ENCODE results near the gene POLR1D. TPM values are rescaled to one million over a fixed set of nuclear protein-coding genes. Genes with fewer than 3 reads are reported as not detected.

The POLR1D gene
- total and polyA plus RNA-seq, 7 experiments from 2014 or later, result 111 to 176 (median 136) TPM

GRCh38 chr13:27599096-27599495 lies 22.6 kb upstream of the POLR1D start:
- ATAC-seq, result no peak
- intact Hi-C loops (cut with micrococcal nuclease), result no loop called here
- H3K9me3 ChIP-seq (ENCODE audit: control insufficient read depth in 2 of 3, low read length in 3 of 3), result no peaks in the 10 kb centered on the region
- no peaks in the 10 kb centered on the region for H3K4me1 ChIP-seq (ENCODE audit: control insufficient read depth in 2 of 2, insufficient read depth in 2 of 2, low read length in 2 of 2)
- no peaks in the 10 kb centered on the region for H3K36me3 ChIP-seq (ENCODE audit: control insufficient read depth in 2 of 3, insufficient read depth in 3 of 3, low read length in 3 of 3)
- H3K27me3 ChIP-seq (ENCODE audit: control insufficient read depth in 2 of 2, insufficient read depth in 2 of 2, low read length in 2 of 2), result no peaks in the 10 kb centered on the region
- DNase-seq, result no peak
- Mint-ChIP-seq H3K36me3 (peaks cover 0 to 6% (median under 1%) of the 10 kb centered on the region in 5 donors), H3K9me3 (peaks cover 0 to under 1% (median 0%) of the 10 kb centered on the region in 11 donors), H3K27ac (no peak overlapping the region), H3K4me3 (no peak overlapping the region), H3K27me3 (no peaks in the 10 kb centered on the region), H3K4me1 (peaks cover 0 to 28% (median 20%) of the 10 kb centered on the region in 7 donors)
- CTCF ChIA-PET, result no interaction called here
- no peak overlapping the region for H3K4me3 ChIP-seq (ENCODE audit: low read length)
- H3K27ac ChIP-seq (ENCODE audit: low read depth, low read length), result no peak overlapping the region
- POLR2A ChIA-PET, result no interaction called here

GRCh38 chr13:27599845-27600553 lies 21.7 kb upstream of the POLR1D start:
- Histone ChIP-seq H3K9me3 (ENCODE audit: control insufficient read depth in 2 of 3, low read length in 3 of 3) (no peaks in the 10 kb centered on the region), H3K4me3 (ENCODE audit: low read length) (no peak overlapping the region), H3K27me3 (ENCODE audit: control insufficient read depth in 2 of 2, insufficient read depth in 2 of 2, low read length in 2 of 2) (no peaks in the 10 kb centered on the region), H3K36me3 (ENCODE audit: control insufficient read depth in 2 of 3, insufficient read depth in 3 of 3, low read length in 3 of 3) (no peaks in the 10 kb centered on the region), H3K4me1 (ENCODE audit: control insufficient read depth in 2 of 2, insufficient read depth in 2 of 2, low read length in 2 of 2) (no peaks in the 10 kb centered on the region), H3K27ac (ENCODE audit: low read depth, low read length) (no peak overlapping the region)
- Mint-ChIP-seq H3K27ac (no peak overlapping the region), H3K36me3 (peaks cover 0 to 10% (median 4%) of the 10 kb centered on the region in 5 donors), H3K4me3 (no peak overlapping the region), H3K27me3 (no peaks in the 10 kb centered on the region), H3K4me1 (peaks cover 0 to 33% (median 21%) of the 10 kb centered on the region in 7 donors), H3K9me3 (peaks cover 0 to 2% (median 0%) of the 10 kb centered on the region in 11 donors)
- CTCF ChIA-PET, result no interaction called here
- intact Hi-C loops (cut with micrococcal nuclease), result no loop called here
- POLR2A ChIA-PET, result no interaction called here
- ATAC-seq, result no peak
- DNase-seq, result no peak

DNA sequence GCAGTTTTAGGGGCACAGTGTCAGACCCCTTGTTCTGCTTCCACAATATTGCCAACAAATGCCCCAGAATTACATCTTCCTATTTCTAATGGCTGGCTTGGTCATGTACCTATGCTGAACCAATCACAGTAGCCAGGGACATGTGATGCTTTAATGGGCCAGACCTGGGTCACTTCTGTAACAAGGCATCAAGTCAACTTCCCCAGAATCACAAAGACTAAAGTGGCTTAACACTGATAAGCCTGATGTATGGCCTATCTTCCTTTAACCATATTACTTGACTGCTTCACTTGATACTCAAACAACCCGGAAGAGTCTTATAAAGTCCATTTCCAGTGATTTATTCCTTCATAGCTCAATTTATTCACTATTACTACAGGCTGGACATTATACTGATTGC lies 21.0 kb upstream of the POLR1D start:
- no peaks in the 10 kb centered on the region for H3K27me3 ChIP-seq (ENCODE audit: control insufficient read depth in 2 of 2, insufficient read depth in 2 of 2, low read length in 2 of 2)
- no peaks in the 10 kb centered on the region for H3K9me3 ChIP-seq (ENCODE audit: control insufficient read depth in 2 of 3, low read length in 3 of 3)
- H3K27ac Mint-ChIP-seq, result no peak overlapping the region
- intact Hi-C loops (cut with micrococcal nuclease), result no loop called here
- H3K27me3 Mint-ChIP-seq, result no peaks in the 10 kb centered on the region
- no peaks in the 10 kb centered on the region for H3K36me3 ChIP-seq (ENCODE audit: control insufficient read depth in 2 of 3, insufficient read depth in 3 of 3, low read length in 3 of 3)
- ChIA-PET CTCF (no interaction called here), POLR2A (no interaction called here)
- no peaks in the 10 kb centered on the region for H3K4me1 ChIP-seq (ENCODE audit: control insufficient read depth in 2 of 2, insufficient read depth in 2 of 2, low read length in 2 of 2)
- H3K36me3 Mint-ChIP-seq, result peaks cover 0 to 10% (median 4%) of the 10 kb centered on the region in 5 donors
- H3K4me1 Mint-ChIP-seq, result peaks cover 0 to 40% (median 24%) of the 10 kb centered on the region in 7 donors
- ATAC-seq, result no peak
- H3K9me3 Mint-ChIP-seq, result peaks cover 0 to 2% (median 0%) of the 10 kb centered on the region in 11 donors
- no peak overlapping the region for H3K27ac ChIP-seq (ENCODE audit: low read depth, low read length)
- no peak for DNase-seq
- no peak overlapping the region for H3K4me3 ChIP-seq (ENCODE audit: low read length)
- no peak overlapping the region for H3K4me3 Mint-ChIP-seq

DNA sequence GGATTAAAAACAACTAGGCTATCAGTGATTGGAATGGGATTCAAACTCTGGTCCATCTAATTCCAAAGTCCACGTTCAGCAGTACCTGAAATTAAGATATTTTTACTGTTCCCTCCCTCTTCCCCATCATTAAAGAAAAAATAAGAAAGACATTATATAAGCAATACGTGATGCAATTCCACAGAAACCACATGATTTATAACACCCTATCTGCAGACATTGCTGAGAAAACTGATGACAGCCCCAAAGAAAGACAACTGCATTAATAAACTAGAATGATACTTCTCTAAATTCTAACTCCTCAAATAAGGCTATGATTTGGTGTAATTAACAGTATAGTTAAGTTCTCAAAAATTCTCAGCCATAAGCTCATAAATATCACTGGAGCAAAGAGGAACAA lies 20.5 kb upstream of the POLR1D start:
- H3K27ac Mint-ChIP-seq, result no peak overlapping the region
- no peak overlapping the region for H3K4me3 ChIP-seq (ENCODE audit: low read length)
- H3K27ac ChIP-seq (ENCODE audit: low read depth, low read length), result no peak overlapping the region
- no peaks in the 10 kb centered on the region for H3K27me3 ChIP-seq (ENCODE audit: control insufficient read depth in 2 of 2, insufficient read depth in 2 of 2, low read length in 2 of 2)
- peaks cover 0 to 12% (median 4%) of the 10 kb centered on the region in 5 donors for H3K36me3 Mint-ChIP-seq
- H3K4me3 Mint-ChIP-seq, result no peak overlapping the region
- ChIA-PET POLR2A (no interaction called here), CTCF (interaction anchor here (0.5 kb wide), 1 partner anchor 91 kb away, joined by 3 read pairs; no protein-coding TSS in a partner anchor)
- peaks cover 0 to 44% (median 28%) of the 10 kb centered on the region in 7 donors for H3K4me1 Mint-ChIP-seq
- no peaks in the 10 kb centered on the region for H3K9me3 ChIP-seq (ENCODE audit: control insufficient read depth in 2 of 3, low read length in 3 of 3)
- no peaks in the 10 kb centered on the region for H3K4me1 ChIP-seq (ENCODE audit: control insufficient read depth in 2 of 2, insufficient read depth in 2 of 2, low read length in 2 of 2)
- peaks cover 0 to 2% (median 0%) of the 10 kb centered on the region in 11 donors for H3K9me3 Mint-ChIP-seq
- no peak for DNase-seq
- H3K27me3 Mint-ChIP-seq, result no peaks in the 10 kb centered on the region
- ATAC-seq, result no peak
- intact Hi-C loops (cut with micrococcal nuclease), result no loop called here
- no peaks in the 10 kb centered on the region for H3K36me3 ChIP-seq (ENCODE audit: control insufficient read depth in 2 of 3, insufficient read depth in 3 of 3, low read length in 3 of 3)

DNA sequence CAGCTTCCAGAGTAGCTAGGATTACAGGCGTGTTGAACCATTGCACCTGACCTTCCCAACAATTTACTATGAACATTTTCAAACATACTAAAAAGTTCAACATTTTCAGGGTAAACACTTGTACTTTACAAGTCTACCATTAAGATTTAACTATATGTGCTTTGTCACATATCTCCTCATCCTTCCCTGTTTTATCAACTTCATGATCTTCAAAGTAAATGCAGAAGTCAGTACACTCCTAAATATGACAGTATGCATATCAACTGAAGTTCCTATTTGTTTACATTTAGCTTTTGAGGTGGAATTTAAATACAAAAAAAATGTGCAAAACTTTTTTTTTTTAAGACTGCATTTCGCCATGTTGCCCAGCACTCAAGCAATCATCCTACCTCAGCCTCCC lies 19.9 kb upstream of the POLR1D start:
- H3K9me3 ChIP-seq (ENCODE audit: control insufficient read depth in 2 of 3, low read length in 3 of 3), result no peaks in the 10 kb centered on the region
- Mint-ChIP-seq H3K9me3 (peaks cover 0 to 2% (median 0%) of the 10 kb centered on the region in 11 donors), H3K4me3 (no peak overlapping the region), H3K27ac (no peak overlapping the region), H3K27me3 (no peaks in the 10 kb centered on the region), H3K4me1 (peaks cover 0 to 48% (median 32%) of the 10 kb centered on the region in 7 donors), H3K36me3 (peaks cover 0 to 12% (median 4%) of the 10 kb centered on the region in 5 donors)
- ChIA-PET POLR2A (no interaction called here), CTCF (interaction anchor here (0.5 kb wide), 1 partner anchor 91 kb away, joined by 3 read pairs; no protein-coding TSS in a partner anchor)
- DNase-seq (no peak), ATAC-seq (no peak)
- H3K4me3 ChIP-seq (ENCODE audit: low read length), result no peak overlapping the region
- no peaks in the 10 kb centered on the region for H3K4me1 ChIP-seq (ENCODE audit: control insufficient read depth in 2 of 2, insufficient read depth in 2 of 2, low read length in 2 of 2)
- H3K27me3 ChIP-seq (ENCODE audit: control insufficient read depth in 2 of 2, insufficient read depth in 2 of 2, low read length in 2 of 2), result no peaks in the 10 kb centered on the region
- intact Hi-C loops (cut with micrococcal nuclease), result no loop called here
- no peaks in the 10 kb centered on the region for H3K36me3 ChIP-seq (ENCODE audit: control insufficient read depth in 2 of 3, insufficient read depth in 3 of 3, low read length in 3 of 3)
- H3K27ac ChIP-seq (ENCODE audit: low read depth, low read length), result no peak overlapping the region

DNA sequence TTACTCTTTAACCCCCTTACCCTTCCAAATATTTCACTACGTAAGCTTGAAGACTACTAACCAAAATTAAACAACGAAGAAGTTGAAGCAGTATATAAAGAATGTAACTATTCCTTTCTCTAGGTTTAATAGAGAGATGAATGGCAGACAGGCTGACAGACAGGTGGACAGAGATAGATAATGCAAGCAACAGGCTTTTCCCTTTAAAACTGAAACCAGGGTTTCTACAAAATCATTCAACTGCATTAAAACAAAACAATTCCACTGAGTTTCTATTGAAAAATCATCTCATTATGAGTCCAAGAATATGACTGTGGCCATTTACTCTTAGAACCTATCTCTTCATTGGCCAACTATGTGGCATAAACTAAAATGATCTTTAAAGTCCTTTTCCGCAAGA lies 16.6 kb upstream of the POLR1D start:
- ATAC-seq (no peak), DNase-seq (no peak)
- ChIA-PET CTCF (interaction anchor here (0.6 kb wide), 1 partner anchor 160 kb away, joined by 3 read pairs; no protein-coding TSS in a partner anchor), POLR2A (no interaction called here)
- Histone ChIP-seq H3K4me3 (ENCODE audit: low read length) (no peak overlapping the region), H3K27me3 (ENCODE audit: control insufficient read depth in 2 of 2, insufficient read depth in 2 of 2, low read length in 2 of 2) (no peaks in the 10 kb centered on the region), H3K36me3 (ENCODE audit: control insufficient read depth in 2 of 3, insufficient read depth in 3 of 3, low read length in 3 of 3) (no peaks in the 10 kb centered on the region), H3K9me3 (ENCODE audit: control insufficient read depth in 2 of 3, low read length in 3 of 3) (no peaks in the 10 kb centered on the region), H3K27ac (ENCODE audit: low read depth, low read length) (no peak overlapping the region), H3K4me1 (ENCODE audit: control insufficient read depth in 2 of 2, insufficient read depth in 2 of 2, low read length in 2 of 2) (no peaks in the 10 kb centered on the region)
- Mint-ChIP-seq H3K4me1 (peaks cover 3 to 58% (median 34%) of the 10 kb centered on the region in 7 donors), H3K4me3 (no peak overlapping the region), H3K36me3 (peaks cover 0 to 15% (median 4%) of the 10 kb centered on the region in 5 donors), H3K9me3 (peaks cover 0 to 2% (median 0%) of the 10 kb centered on the region in 11 donors), H3K27ac (no peak overlapping the region), H3K27me3 (no peaks in the 10 kb centered on the region)
- intact Hi-C loops (cut with micrococcal nuclease), result no loop called here
